ENCODE data around the gene PLCG1.
"Not testable (repeated sequence)": the region's sequence is repeated elsewhere in the genome, so short reads cannot be mapped to it uniquely, and the experiment has no call there.

The PLCG1 gene

DNA sequence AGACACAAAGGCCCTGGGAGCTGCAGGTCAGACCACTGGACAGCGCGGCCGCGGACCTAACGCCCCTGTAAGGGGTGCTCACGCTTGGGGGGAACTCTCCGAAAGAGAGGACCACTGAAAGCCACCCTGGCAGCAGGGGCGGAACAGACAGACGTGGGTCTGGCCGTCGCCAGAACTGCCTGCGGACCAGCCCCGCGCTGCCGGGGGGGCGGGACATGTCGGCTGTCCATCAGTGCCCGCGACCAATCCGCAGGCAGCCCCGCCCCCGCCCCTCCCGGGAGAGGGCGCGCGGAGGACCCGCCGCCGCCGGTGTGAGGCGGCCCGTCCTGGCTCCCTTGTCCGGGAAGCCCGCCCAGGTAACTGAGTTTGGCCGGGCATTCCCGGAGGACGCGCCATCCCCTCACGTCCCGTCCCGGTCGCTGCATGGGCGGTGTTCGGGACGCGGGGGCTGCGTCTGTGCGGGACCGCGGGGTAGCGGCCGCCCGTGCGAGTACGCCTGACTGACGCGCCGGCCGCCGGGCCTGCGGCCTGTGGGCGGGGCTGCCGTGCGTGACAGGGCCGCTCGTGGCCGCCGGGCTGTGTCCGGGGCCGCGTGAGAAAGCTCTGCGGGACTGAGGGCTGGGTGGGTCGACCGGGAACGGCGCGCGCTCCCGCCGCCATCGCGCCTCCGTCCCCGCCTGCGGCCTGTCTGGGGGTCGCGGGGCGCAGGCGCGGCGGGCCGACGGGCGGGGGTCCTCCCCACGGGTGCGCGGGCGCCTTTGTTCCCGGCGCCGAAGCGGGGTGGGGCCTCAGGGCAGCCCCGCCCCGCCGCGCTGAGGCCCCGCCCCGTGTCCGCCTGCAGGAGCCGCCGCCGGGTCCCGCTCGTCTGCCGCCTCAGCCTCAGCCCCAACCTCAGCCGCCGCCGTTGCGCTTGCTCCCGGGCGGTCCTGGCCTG, at the start of gene PLCG1:
TSS of gene PLCG1 (plus strand) at position 864 of the 934 bp plus-strand sequence. CDS start 99 bp downstream, outside the sequence.
- DNase-seq (ENCODE audit: low spot score), result peak; percentile 83

DNA sequence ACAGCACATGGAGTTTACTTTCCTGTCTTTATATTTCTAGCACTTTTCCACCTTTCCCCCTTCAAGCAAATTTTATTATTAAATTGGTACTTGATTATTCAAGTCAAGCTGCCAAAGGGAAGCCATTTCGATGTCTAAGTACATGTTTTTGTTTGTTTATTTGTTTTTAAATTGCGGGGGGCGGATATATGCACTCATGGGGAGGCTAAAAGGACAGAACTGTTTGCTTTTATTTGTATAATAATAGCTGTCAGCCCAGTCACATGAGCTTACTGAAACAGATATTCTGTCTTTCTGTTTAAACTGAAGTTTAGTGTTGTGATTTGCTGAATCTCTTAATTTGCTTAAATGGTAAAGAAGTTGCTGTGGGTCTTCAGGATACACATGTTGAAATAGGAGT, 49.6 kb upstream of the PLCG1 start:
- DNase-seq (ENCODE audit: low spot score), result no peak

DNA sequence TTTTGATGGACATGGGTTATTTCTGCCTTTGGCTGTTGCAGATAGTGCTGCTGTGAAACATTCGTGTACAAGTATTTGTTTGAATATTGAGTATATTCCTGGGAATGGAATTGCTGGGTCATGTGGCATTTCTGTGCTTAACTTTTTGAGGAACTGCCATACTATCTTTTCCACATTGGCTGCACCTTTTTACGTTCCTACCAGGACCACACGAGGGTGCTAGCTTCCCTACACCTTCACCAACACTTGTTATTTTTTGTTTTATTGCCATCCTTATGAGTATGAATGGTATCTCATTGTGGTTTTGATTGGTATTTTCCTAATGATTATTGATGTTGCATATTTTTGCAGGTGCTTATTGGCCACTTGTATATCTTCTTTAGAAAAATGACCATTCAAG, 47.8 kb upstream of the PLCG1 start:
- no peak for DNase-seq (ENCODE audit: low spot score)

DNA sequence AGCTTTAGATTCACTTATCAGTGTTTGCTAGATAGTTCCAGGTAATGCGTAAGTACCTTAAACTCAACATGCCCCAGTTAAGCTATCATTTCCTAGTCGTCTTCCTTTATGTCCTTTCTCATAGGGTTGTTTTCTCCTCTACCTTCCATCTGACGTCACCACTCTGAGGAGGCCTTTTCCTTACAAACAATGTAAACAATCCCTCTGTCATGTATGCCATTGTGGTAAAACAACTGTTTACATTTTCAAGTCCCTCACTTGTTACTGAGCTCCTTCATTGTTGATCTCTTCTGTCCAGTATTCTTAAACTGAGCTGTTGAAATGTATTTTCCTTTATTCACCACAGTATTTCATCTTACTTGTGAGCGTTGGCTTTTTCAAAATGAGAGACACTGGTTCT, 45.4 kb upstream of the PLCG1 start:
- DNase-seq (ENCODE audit: low spot score), result no peak

DNA sequence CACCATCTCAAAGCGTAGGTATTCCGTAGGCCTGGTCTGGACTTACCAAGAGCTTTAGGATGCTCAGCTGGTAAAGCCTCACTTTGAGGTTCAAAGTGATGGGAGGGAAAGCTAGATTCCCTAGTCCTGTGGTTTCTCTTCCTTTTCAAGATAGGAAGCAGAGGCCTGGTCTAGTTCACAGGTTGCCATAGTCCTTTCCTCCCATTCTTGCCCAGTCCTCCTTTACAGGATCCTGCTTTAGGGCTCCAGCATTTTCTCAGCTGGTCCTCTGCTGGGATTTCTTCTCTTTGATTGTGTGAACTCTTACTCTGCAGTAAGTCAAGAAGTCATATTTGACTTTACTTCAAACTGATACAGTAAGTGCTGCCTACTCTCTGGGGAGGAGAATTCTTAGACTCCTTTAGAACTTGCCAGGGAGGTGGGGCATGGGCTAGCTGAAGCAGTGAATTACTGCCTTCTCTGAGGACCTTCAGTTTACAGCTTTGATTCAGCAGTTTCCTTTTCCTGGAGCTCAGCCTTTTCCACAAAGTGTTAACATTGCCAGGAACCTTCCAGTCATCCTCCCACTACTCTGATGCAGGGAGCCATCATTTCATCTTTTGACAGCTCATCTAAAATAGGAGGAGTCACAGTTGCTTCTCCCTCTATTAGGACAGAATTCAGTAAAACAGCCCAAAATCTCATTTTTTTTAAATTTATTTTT, 42.8 kb upstream of the PLCG1 start:
- no peak for DNase-seq (ENCODE audit: low spot score)

DNA sequence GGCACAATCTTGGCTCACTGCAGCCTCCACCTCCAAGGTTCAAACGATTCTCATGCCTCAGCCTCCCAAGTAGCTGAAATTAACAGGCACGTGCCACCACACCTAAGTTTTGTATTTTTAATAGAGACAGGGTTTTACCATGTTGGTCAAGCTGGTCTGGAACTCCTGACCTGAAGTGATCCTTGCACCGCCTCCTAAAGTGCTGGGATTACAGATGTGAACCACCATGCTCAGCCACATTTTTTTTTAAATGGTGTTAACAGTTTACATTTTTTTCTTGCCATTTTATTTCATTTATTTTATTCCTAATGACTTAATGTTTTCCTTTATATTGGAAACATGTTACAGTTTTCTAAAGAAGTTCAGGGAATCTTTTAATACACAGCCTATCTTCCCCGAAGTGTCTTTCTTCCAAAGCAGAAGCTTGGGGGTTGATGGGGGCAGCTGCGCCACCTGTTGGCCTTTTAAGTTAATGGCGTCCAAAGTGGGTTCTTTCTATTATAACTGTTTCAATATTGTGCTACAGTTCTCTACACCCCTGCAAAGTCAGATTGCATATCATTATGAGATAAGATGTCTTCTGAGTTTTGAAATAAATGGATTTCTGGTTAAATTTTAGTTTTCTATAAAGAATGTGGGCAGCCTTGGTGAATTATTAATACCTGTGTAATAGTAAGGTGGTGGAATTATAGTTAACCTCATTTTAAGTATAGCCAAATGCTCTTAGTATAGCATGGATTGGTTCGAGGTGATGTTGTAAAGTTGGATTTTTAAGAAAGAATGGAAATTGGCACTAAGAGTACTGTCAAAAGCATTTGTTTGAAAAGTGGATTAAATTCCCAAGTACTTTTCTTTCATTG, 42.0 kb upstream of the PLCG1 start:
- peak; percentile 57 for DNase-seq (ENCODE audit: low spot score)

DNA sequence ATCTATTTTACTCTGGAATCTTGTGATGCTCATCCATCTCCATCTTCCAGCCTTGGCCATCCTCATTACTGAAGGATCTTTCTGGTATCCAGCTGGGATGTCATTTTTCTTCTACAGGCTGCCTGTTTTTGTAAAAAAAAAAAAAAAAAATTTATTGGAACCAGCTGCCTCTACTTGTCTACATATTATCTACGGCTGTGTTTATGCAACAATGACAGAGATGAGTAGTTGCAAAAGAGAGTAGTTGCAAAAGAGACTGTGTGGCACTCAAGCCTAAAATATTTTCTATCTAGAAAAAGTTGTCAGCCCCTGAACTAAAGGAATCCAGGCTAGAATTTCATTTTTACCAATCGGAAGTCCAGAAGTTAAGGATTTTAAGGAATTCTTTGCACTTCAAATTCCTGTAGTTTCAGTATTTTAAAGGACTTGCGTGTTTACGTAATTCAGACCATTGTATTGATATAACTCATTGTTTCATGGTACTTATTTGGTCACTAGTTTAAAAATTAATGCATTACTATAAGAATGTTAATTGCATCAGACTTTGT, 38.6 kb upstream of the PLCG1 start:
- DNase-seq (ENCODE audit: low spot score), result no peak

DNA sequence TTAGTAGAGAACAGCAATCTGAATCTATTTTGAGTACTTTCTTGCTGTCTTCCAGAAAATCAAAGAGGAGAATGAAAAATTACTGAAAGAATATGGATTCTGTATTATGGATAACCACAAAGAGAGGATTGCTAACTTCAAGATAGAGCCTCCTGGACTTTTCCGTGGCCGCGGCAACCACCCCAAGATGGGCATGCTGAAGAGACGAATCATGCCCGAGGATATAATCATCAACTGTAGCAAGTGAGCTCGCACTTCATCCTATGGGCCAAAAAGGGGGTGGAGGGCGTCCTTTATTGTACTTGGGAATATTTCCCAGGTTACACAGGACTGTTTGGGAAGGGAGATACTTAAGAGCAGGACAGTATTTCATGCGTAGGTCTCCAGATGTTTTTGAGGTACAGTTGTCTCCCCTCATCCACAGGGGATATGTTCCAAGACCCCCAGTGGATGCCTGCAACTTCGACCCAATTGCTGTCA, 37.3 kb upstream of the PLCG1 start:
- no peak for DNase-seq (ENCODE audit: low spot score)

DNA sequence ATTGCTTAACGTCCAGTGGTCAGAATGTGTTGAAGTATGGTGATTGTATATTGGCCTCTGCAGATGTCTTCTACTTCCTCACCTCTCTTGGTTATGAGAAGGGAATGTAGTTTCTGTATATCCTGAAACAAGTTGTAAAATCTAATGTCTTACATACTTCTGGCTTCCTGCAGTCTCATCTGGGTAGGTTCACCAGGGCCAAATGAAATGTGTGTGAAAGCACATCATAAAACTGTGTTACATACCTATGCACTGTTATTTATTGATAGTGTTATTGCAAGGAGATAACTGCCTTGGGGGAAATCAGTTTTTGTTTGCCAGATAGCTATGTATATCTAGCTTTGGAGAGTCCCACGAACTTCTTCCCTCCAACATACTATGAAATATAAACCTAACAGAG, 35.7 kb upstream of the PLCG1 start:
- DNase-seq (ENCODE audit: low spot score), result no peak

DNA sequence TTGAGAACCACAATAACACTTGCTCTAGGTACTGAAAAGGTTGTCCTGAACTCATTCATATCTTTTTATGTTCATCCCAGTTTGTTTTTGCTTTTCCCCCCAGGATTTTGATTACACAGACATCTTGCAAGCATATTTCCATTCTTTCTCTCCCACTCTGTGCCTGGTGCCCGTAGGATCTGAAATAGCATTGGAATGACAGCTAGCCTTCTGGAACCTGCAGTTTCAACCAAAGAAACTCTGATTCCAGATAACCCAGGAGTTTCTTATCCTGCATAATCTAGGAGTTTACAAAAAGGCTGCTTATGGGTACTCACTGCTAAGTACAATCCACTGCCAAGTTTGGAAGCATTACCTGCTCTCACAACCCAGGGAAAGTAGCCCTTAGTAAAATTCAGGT, 28.8 kb upstream of the PLCG1 start:
- DNase-seq (ENCODE audit: low spot score), result no peak

DNA sequence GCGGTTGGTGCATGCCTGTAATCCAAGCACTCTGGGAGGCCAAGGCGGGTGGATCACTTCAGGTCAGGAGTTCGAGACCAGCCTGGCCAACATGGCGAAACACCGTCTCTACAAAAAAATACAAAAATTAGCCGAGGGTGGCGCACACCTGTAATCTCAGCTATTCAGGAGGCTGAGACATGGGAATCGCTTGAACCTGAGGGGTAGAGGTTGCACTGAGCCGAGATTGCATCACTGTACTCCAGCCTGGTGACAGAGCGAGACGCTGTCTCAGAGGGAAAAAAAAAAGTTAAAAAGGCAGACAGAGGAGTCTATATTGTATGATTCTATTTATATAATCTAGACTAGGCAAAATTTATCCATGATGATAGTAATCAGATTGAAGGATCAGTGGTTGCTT, 27.3 kb upstream of the PLCG1 start:
- no peak for DNase-seq (ENCODE audit: low spot score)

DNA sequence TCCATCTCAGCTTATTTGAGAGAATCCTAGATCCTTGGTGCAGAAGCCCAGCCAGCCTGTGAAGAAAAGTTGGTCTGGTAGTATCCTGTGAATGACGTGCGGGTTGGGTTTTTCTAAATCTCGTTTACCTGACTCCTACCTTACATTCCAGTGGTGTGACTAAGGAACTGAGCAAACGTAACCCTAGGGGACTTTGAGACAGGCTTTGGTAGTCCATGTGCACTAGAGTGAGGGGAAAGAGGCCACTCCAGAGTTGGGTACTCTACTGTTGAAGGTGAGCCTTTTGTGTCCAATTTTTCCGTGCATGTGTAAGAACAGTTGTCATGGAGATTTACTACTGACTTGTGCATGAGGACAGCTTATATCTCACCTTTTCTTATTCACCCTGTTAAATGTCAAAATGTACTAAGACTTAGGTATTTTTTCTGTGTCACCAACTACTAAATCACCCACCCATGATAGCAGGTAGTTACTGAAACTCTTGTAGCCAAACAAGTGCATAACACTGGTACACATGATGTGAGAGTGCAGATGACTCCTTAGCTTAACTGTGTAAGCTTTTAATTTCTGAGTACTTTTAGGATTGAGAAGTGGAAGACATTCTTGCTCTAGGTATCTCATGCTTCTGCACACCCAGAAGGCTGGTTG, 26.3 kb upstream of the PLCG1 start:
- no peak for DNase-seq (ENCODE audit: low spot score)

DNA sequence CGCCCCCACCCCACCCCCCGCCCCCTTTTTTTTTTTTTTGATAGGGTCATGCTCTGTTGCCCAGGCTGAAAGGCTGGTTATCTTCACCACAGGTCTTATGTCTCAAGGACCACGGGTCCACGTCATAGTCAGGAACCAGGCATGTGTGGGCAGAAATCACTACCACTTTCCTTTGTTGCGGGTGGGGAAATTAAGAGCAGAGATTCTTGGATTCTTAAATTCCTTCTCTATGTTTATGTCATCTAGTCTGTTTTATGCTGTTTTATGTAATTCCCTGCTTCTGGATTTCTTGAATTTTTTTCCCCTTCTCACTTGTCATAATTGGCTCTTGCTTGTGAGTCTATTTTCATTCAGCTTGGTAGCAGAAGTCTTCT, 25.8 kb upstream of the PLCG1 start:
- DNase-seq (ENCODE audit: low spot score), result no peak

DNA sequence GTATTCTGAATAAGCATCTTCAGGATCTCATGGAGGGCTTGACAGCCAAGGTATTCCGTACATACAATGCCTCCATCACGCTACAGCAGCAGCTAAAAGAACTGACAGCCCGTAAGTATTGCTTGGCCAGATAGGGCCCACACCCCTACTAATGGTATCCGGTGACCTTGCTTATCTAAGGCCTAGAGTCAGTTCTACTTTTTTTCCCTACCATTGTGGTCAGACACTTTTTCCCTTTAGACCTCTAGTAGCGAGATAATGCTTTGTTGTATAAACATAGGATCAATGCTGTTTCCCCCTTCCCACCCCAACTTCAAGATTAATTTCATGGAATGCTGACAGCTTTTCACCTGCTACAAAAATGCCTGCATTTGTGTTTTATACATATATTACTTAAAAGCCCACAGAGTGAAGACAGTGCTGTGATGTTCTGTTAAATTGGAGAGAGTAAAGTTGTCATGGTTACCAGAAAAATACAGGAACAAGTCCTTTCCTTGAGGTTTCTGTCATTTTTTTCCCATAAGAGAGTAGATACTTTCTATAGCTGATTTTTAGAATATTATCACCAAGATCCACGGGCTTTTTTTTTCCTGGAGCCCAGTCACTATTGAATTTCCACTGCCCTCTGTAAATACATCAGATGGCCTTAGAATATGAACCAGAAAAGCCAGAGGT, 20.9 kb upstream of the PLCG1 start:
- DNase-seq (ENCODE audit: low spot score), result no peak

DNA sequence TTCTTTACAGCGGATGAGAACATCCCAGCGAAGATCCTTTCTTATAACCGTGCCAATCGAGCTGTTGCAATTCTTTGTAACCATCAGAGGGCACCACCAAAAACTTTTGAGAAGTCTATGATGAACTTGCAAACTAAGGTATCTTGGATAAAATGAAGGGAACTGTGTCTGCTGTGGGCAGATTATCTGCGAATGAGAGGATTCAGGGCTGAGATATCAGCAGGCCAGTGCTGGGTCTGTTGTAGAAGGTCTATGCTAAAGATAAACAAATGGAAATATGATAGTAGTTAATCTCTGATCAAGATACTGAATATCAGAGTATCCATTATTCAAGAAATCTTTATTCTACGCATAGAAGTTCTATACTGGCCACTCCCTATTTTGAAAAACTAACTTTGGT, 19.2 kb upstream of the PLCG1 start:
- not testable (repeated sequence) for DNase-seq (ENCODE audit: low spot score)

DNA sequence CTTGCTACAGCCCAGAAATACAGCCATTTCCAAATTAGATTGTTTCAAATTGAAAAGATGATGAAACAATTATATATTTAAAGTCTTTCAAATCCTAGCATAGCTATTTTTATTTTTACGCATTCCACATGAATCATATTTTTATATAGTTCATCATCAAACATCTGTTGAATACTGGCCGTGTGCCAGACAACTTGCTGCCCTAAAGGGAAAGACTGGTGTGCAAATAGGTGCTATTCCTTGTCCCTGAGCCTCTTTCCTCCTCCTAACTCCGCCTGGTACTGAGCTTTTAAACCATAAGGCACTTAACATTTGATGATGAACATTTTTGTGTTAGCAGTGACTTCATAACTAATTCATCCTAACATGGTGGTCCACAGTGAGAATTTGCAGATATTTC, 18.7 kb upstream of the PLCG1 start:
- DNase-seq (ENCODE audit: low spot score), result no peak

DNA sequence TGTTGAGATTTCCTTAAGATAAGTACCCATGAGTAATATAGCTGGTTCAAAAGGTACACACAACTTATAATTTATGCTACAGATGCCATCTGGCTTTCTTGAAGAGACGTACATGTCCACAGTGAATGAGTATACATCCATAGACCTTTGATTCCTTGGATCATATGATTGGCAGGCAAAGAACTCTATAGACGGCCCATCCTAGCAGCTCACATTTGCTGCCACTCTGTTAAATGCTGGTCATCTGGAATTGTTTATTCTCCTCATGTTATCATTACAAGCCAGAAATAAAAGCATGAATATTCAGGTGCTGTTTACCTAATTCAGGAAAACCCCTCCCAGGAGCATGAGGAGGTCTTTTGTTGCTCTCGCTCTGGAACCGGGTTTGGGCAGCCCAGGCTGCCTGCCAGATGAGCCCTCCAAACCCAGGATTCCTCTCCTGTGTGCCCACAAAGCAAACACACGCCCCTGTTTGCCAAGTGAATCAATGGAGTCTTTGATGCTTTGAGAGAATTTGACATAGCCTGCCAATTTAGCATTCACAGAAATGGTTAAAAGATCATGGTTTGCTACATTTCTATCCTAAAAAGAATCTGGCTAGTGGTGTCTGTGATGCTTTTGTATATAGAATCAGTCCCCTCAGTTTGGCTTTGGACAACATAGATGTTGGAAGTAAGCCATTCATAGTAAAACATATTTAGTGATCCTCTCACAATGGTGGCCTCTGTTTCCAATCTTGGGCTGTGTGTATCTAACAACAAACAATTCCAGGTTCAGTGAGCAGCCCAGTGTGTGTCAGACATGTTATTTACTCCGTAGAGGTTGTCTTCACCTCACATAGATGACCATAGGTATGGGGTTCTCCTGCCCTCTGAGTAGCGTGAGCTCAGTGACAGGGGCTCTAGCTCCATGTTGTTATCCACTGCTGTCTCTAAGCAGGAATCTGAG, 17.5 kb upstream of the PLCG1 start:
- DNase-seq (ENCODE audit: low spot score), result no peak

DNA sequence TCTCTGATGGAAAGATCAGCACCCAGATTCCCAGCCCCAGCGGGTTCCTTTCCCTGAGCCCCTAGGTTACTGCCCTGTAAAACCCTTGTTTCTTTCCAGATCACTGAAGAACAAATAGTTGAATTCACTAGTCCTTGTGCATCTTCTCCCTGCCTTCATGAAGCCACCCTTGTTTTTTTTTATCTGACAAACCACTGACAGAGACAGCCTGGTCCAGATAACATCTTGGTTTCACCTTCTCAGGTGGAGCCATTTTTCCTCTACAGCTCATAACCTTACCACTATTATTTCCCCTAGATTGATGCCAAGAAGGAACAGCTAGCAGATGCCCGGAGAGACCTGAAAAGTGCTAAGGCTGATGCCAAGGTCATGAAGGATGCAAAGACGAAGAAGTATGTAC, 15.9 kb upstream of the PLCG1 start:
- DNase-seq (ENCODE audit: low spot score), result no peak

DNA sequence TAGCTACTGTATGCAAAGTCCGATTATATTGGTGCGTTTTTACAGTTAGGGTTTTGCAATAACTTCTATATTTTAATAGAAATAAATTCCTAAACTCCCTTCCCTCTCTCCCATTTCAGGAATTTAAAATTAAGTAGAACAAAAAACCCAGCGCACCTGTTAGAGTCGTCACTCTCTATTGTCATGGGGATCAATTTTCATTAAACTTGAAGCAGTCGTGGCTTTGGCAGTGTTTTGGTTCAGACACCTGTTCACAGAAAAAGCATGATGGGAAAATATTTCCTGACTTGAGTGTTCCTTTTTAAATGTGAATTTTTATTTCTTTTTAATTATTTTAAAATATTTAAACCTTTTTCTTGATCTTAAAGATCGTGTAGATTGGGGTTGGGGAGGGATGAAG, 13.7 kb upstream of the PLCG1 start:
- no peak for DNase-seq (ENCODE audit: low spot score)

Measured in CD4-positive, alpha-beta T cell treated with Interleukin-6 at 100 ng/mL for 8 hours (primary cell).